8988T (cell line): Measurements from ENCODE around the gene ADGRL3.
"Not testable (repeated sequence)": the region's sequence is repeated elsewhere in the genome, so short reads cannot be mapped to it uniquely, and the experiment has no call there.

Experiments used
- DNase-seq: peaks from one replicate; pipeline ENCODE4 v3.0.0; 2011

The ADGRL3 gene

GRCh38 chr4:61571761-61572559 is 371.8 kb downstream of the ADGRL3 start:
- DNase-seq, result no peak

GRCh38 chr4:61575796-61576195 is 375.7 kb downstream of the ADGRL3 start:
- DNase-seq, result no peak

- no peak for DNase-seq
These were observed 379.7 kb downstream of the ADGRL3 start for GRCh38 chr4:61579786-61580185.

- no peak for DNase-seq
These were observed 380.7 kb downstream of the ADGRL3 start for GRCh38 chr4:61580721-61581377.

GRCh38 chr4:61583696-61584095 is 383.6 kb downstream of the ADGRL3 start:
- no peak for DNase-seq

- no peak for DNase-seq
These were observed 388.7 kb downstream of the ADGRL3 start for GRCh38 chr4:61588621-61589402.

- DNase-seq, result no peak
These were observed 390.8 kb downstream of the ADGRL3 start for GRCh38 chr4:61590881-61591280.

- DNase-seq, result no peak
These were observed 396.6 kb downstream of the ADGRL3 start for GRCh38 chr4:61596606-61597340.

- DNase-seq, result no peak
These were observed 403.0 kb downstream of the ADGRL3 start for GRCh38 chr4:61603086-61603485.

GRCh38 chr4:61604054-61604453 is 403.9 kb downstream of the ADGRL3 start:
- no peak for DNase-seq

GRCh38 chr4:61605984-61606383 is 405.9 kb downstream of the ADGRL3 start:
- no peak for DNase-seq

- no peak for DNase-seq
These were observed 414.1 kb downstream of the ADGRL3 start for GRCh38 chr4:61614231-61614630.

GRCh38 chr4:61619528-61619927 is 419.4 kb downstream of the ADGRL3 start:
- no peak for DNase-seq

GRCh38 chr4:61628282-61628681 is 428.2 kb downstream of the ADGRL3 start:
- DNase-seq, result no peak

- no peak for DNase-seq
These were observed 428.6 kb downstream of the ADGRL3 start for GRCh38 chr4:61628727-61629126.

- no peak for DNase-seq
These were observed 430.4 kb downstream of the ADGRL3 start for GRCh38 chr4:61630548-61630947.

GRCh38 chr4:61638591-61638990 is 438.5 kb downstream of the ADGRL3 start:
- no peak for DNase-seq

- not testable (repeated sequence) for DNase-seq
These were observed 446.7 kb downstream of the ADGRL3 start for GRCh38 chr4:61646746-61647350.

- no peak for DNase-seq
These were observed 448.1 kb downstream of the ADGRL3 start for GRCh38 chr4:61648264-61648663.

- no peak for DNase-seq
These were observed 456.9 kb downstream of the ADGRL3 start for GRCh38 chr4:61657016-61657415.

- DNase-seq, result no peak
These were observed 461.8 kb downstream of the ADGRL3 start for GRCh38 chr4:61661960-61662359.

- DNase-seq, result no peak
These were observed 462.2 kb downstream of the ADGRL3 start for GRCh38 chr4:61662362-61662761.

- no peak for DNase-seq
These were observed 463.2 kb downstream of the ADGRL3 start for GRCh38 chr4:61663310-61663709.
